Measurements from ENCODE around the gene ICAM1. TPM values are rescaled to one million over a fixed set of nuclear protein-coding genes. Genes with fewer than 3 reads are reported as not detected.

ICAM1 gene
- total RNA-seq, 2 donors from 2014 or later: 7.3 to 68.9 TPM

GRCh38 chr19:10289836-10290356 is 19.0 kb downstream of the ICAM1 start, which contains the start of gene ICAM5:
ICAM5 (plus strand) TSS chr19:10289952; CDS start chr19:10290044, 92 bp downstream.
- no peak within 1 kb of the TSS for H3K27ac ChIP-seq
- H3K4me1 ChIP-seq: peaks cover 63% of the 10 kb centered on the region
- ATAC-seq (no peak), DNase-seq (no peak)
- H3K4me3 ChIP-seq: no peak within 1 kb of the TSS
- H3K36me3 ChIP-seq (replicated peaks in 1 of 2; ENCODE audit: insufficient read depth in 1 of 2, low read depth in 2 of 2): peaks cover 0 to 2% of the 10 kb centered on the region in 2 donors
- intact Hi-C loops (cut with DNase I): no loop called here
- peaks cover 0 to 63% of the 10 kb centered on the region in 2 donors for H3K27me3 ChIP-seq
- TF ChIP-seq CTCF (IDR thresholded peaks at IDR 0.05): no peak
- no peak for TF ChIP-seq POLR2A (IDR thresholded peaks at IDR 0.05)
- 0 to 2% methylated on average over 7 to 23 of the region's 45 CpGs for WGBS, 2 donors
- no peaks in the 10 kb centered on the region for H3K9me3 ChIP-seq

- no peak overlapping the region for H3K27ac ChIP-seq
- ATAC-seq: no peak
- intact Hi-C loops (cut with DNase I): no loop called here
- WGBS, 2 donors: 0 to 3% methylated on average over 30 of the region's 30 CpGs
- H3K27me3 ChIP-seq: peaks cover 0 to 68% of the 10 kb centered on the region in 2 donors
- DNase-seq: no peak
- no peaks in the 10 kb centered on the region for H3K9me3 ChIP-seq
- TF ChIP-seq POLR2A (IDR thresholded peaks at IDR 0.05) (no peak), CTCF (IDR thresholded peaks at IDR 0.05) (no peak)
- H3K4me1 ChIP-seq: peaks cover 68% of the 10 kb centered on the region
- peaks cover 0 to 2% of the 10 kb centered on the region in 2 donors for H3K36me3 ChIP-seq (replicated peaks in 1 of 2; ENCODE audit: insufficient read depth in 1 of 2, low read depth in 2 of 2)
- H3K4me3 ChIP-seq: no peak overlapping the region
Measured at GRCh38 chr19:10290357-10290875, 19.5 kb downstream of the ICAM1 start.

- H3K9me3 ChIP-seq: no peaks in the 10 kb centered on the region
- intact Hi-C loops (cut with DNase I): no loop called here
- H3K36me3 ChIP-seq (replicated peaks in 1 of 2; ENCODE audit: insufficient read depth in 1 of 2, low read depth in 2 of 2): no peaks in the 10 kb centered on the region
- peak; percentile 4 for ATAC-seq
- DNase-seq: peak in 2 of 4 donors; percentile 47 to 50
- TF ChIP-seq CTCF (IDR thresholded peaks at IDR 0.05) (no peak), POLR2A (IDR thresholded peaks at IDR 0.05) (no peak)
- H3K4me3 ChIP-seq: no peak overlapping the region
- peaks cover 74% of the 10 kb centered on the region for H3K4me1 ChIP-seq
- 1 to 6% methylated on average over 13 to 57 of the region's 57 CpGs for WGBS, 2 donors
- H3K27ac ChIP-seq: no peak overlapping the region
- peaks cover 0 to 72% of the 10 kb centered on the region in 2 donors for H3K27me3 ChIP-seq
Measured at GRCh38 chr19:10290876-10291553, 20.1 kb downstream of the ICAM1 start.

- Histone ChIP-seq H3K27me3 (peaks cover 0 to 79% of the 10 kb centered on the region in 2 donors), H3K4me1 (peaks cover 73% of the 10 kb centered on the region), H3K36me3 (replicated peaks in 1 of 2; ENCODE audit: insufficient read depth in 1 of 2, low read depth in 2 of 2) (no peaks in the 10 kb centered on the region), H3K27ac (no peak overlapping the region), H3K4me3 (no peak overlapping the region), H3K9me3 (no peaks in the 10 kb centered on the region)
- no peak for DNase-seq
- TF ChIP-seq CTCF (IDR thresholded peaks at IDR 0.05) (no peak), POLR2A (IDR thresholded peaks at IDR 0.05) (no peak)
- peak; percentile 13 for ATAC-seq
- 0 to 1% methylated on average over 25 to 49 of the region's 49 CpGs for WGBS, 2 donors
- intact Hi-C loops (cut with DNase I): no loop called here
Measured at GRCh38 chr19:10291554-10292205, 20.8 kb downstream of the ICAM1 start.

All from body of pancreas (tissue), 4 donors.